Hematopoietic multipotent progenitor cell treated with erythropoietin and hydrocortisone succinate and interleukin-3 and kit ligand, for 6 days (in vitro differentiated cells): ENCODE measurements around the gene PLEKHM2.
A peak's percentile ranks its signal among the peaks of the same experiment; 100 is the strongest.

Experiments used
- DNase-seq: peaks from one replicate; pipeline ENCODE4 v3.0.0-alpha.2; 2015

PLEKHM2 gene

DNA sequence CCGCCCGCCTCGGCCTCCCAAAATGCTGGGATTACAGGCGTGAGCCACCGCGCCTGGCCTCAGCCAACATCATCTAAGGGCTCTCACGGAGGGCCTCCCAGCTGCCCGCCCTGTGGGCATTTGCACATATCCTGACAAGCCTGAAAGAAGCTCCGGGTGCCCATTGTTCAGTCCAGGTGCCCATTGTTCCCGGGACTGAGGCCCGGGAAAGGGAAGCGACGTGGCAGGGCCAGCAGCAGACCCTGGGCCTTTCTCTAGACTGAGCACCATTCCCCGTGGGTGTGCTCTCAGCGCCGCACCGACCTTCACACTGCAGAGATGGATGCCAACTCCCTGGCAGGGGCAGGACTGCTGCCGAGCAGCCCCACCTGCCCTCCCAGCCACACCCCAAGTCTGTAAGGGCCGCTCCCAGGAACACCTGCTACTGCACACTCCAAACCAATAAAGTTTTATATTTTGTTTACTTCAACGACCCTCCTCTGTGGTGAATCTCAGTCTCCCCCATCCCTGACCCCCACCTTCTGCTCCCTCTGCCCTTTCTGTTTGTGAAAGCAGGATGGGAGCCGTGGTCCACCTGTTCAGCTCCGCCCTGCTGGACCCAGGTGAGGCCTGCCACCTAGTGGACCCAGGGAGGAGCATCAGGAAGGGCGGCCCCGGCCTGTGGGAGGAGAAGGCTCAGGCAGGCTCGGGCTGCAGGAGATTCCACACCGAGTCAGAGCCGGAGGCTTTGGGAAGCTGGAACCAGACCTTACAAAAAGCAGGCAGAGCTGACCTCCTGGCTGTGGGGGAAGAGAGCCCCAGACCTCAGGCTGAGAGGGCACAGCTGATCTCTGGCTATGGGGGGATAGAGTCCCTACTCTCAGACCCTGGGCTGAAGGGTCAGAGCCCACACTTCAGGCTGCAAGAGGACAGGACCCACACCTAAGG is 57.1 kb downstream of the PLEKHM2 start:
- DNase-seq: peak; percentile 78

DNA sequence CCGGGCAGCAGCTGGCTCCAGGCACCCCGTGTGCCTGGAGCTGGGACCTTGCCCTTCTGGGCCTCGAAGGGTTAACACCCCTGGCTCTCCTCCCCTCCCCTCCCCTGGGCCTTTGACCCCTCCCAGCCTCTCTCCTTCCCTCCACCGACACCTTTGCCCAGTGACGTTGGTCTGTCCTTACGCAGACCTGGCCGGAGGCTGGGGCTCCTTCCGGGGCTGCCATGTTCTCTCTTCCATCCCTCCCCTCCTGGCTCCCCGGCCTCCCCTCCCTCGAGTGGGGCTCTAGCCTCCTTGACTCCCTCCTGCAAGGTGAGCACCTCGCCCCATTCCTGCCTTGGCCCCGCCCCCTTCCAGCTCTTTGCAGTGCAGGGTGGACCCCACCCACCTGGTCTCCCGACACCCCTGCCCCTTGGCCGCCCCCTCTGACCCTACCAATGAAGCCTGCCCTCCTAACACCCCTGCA is 58.2 kb downstream of the PLEKHM2 start, which contains the start of gene TMEM82:
Gene TMEM82 (plus strand): TSS at position 161 of the 463 bp plus-strand sequence. CDS start 61 bp downstream, at position 222.
- no peak for DNase-seq

DNA sequence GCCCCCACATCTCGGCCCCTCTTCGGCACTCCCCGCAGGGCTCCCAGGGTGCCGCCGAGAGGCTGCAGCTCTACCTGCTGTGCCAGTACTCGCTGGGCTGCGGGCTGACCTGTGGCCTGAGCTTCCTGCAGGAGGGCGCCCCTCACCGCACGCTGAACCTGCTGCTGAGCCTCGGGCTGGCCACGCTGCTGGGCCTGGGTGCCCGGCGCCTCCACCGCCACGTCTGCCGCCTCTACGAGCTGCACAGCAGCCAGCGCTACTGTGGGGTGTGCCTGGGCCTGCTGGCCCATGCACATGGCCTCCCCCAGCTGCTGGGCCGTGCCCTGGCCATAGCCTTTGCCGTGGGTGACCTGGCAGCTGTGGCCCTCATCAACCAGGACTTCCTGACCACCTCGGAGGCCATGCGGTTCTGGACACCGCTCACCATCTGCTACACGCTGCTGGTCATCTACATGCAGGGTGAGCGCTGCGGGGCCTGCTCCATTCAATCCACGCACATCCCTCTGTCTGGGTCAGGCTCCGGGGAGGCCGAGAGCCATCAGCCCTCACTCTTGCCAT is 60.1 kb downstream of the PLEKHM2 start:
- DNase-seq: no peak

DNA sequence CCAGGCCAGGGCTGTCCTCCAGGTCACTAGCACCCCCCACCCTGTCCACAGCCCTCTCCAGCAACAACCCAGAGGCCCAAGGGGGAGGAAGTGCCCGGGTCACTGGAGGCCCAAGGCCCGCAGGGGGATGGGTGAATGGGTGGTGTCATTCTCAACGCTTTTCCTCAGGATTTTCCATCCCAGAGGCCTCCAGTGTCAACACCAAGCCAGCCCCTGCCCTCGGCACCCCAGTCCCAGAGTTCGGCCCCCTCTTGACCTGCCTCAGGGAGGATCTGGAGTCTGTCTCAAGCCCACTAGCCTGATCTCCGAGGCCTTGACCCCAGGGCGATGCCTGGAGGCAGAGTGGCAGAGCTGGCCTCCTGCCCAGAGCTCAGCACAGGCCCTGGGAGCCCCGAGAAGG is 63.3 kb downstream of the PLEKHM2 start:
- no peak for DNase-seq

DNA sequence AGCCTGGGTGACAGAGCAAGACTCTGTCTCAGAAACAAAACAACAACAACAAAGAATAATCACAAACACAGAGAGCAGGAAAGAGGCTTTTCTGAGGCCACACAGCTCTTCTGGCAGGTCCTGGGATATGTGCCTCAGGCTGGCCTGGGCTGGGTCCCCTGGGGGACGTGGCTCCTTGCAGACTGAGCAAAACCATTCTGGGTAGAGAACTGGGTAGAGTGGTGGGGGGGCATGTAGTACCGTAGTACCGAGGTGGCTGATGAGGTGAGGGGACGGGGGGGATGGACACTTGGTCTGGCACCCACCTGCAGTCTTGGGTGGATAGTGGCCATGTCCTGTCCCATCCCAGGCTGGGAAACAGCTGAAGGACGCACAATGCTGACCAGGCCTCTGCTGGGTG is 64.1 kb downstream of the PLEKHM2 start:
- no peak for DNase-seq

DNA sequence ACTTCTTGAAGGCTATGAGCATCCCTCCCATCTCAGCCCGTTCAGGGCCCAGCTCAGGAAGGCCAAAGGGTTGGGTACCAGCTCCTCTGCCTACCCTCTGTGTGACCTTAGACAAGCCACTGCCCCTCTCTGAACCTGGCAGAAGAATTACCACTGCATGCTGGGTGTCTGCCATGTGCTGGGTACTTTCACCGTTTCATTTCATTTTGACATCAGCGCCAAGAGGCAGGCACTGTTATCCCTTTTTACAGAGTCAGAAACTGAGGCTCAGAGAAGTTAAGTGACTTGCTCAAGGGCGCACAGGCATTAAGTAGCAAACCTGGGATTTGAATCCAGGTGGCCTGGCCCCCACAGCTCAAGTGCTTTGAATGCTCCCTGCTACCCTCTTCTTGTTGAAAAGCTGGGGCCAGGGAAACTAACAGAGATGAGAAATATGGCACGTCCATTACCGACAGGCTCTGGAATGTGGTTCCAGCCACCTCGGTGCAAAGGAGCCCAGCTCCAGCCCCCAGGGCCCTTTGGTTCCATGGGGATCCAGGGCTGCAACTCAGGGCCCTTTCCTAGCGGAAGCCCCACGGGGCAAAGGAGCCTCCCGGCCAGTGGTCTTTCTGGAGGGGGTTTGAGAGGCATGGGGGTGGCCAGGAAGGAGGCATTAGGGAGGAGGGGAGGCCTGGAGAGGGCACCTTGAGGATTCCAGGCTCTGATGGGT is 64.7 kb downstream of the PLEKHM2 start:
- DNase-seq: no peak

DNA sequence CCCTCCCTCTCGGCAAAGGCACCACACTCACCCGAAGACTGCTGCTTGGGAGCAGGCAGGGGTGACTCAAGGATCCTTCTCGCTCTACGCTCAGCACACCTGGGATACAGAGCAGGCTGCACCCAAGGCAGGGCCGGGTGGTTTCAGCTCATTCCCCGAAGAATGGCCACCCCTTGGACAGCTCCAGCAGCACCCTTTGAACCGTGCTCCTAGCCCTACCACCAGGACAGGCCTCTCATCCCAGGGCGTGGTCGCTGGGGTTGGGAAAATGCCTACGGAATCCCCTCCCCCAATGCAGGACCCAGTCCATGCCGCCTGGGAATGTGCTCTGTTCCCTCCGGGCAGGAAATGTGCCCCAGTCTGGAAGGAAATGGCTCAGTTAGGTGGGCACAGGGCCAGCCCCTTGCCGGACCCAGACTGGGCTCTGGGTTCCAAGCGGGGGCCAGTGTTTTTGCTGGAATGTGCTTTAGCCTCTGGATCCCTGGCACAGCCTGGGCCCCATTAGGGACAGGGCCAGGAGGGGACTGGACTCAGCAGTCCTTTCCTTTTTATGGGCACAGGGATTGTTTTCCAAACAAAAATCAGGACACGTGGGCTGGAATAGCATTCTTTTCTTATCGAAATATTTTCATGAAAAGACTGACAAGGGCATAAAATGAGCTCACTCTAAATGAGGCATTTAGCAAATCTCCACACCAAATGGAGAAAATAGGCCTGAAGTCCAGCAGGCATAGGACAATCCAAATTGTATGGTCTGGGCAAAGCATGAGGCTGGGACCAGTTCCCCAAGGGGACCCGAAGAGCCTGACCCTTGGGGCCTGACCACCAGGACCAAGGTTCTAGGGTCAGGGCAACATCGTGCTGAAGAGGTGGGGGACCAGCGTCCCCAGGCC is 65.5 kb downstream of the PLEKHM2 start:
- no peak for DNase-seq

DNA sequence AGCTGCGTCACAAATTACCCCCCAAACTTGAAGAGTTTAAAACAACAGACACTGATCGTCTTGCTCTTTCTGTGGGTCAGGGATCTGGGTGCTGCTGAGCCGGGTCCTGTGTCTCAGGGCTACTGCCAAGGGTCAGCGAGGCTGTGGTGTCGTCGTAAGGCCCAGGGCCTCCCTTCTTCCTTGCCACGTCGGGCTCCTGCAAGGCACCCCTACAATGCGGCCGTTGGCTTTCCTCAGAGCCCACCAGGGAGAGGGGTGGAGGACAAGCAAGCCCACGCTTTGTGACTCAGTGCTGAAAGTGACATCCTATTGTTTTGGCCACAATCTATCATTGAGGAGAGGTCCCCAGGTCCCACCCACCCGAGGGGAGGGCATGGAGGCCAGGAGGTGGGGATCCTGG is 66.8 kb downstream of the PLEKHM2 start:
- DNase-seq: no peak

DNA sequence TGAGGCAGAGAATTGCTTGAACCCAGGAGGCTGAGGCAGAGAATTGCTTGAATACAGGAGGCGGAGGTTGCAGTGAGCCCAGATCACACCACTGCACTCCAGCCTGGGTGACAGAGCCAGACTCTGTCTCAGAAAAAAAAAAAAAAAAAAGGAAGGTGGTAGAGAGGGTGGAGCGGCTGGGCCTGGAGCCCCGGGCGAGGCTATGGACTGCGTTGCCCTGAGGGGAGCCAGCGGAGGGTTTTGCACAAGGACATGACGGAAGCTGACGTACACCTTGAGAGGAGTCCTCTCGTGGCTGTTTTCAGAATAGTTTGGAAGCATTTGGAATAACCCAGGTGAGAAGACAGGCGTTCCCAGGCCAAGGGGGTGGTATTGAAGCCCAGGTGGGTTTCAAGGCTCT is 67.6 kb downstream of the PLEKHM2 start:
- no peak for DNase-seq

DNA sequence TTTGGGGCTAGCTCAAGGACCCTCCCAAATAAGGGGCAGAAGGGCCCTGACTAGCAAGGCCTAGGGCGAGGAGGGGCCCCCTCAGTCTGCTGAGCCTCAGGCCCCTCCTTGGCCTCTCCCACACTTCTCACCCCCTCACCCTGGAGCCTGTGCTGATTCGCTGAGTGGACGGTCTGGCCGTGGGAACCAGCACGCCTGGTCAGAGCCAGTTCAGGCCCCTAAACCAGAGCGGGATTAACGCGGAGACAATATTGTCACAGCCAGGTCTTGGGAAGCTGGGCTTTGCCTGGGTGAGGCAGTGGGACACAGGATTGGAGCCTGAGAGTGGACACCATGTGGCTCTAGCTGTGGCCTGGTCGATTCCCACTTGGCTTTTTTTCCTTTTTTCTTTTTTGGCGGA is 69.7 kb downstream of the PLEKHM2 start:
- DNase-seq: no peak

DNA sequence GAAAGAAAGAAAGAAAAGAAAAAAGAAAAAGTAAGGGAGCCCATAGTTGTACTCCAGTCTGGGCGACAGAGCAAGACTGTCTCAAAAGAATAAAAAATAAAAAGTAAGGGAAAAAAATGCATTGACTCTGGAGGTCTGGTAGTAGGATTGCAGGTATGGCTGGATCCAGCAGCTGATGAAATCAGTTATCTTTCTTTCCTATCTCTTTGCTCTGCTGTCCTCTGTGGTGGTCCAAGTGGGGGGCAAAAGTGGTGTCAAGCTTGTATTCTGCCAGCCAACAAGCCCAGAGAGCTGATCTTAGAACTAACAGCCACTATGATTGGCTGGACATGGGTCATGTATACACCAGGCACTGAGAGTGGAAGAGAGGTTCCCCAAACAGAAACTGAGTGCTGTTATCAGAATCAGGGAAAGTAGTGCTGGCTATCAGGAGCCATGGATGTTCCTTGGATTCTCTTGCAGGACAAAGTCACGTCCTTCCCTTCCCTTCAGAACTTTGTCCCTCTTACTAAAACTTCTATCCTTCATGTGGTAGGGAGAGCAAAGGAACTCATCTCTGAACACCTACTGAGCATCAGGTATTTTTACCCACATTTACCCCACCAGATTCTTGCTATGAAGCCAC is 71.0 kb downstream of the PLEKHM2 start:
- no peak for DNase-seq

DNA sequence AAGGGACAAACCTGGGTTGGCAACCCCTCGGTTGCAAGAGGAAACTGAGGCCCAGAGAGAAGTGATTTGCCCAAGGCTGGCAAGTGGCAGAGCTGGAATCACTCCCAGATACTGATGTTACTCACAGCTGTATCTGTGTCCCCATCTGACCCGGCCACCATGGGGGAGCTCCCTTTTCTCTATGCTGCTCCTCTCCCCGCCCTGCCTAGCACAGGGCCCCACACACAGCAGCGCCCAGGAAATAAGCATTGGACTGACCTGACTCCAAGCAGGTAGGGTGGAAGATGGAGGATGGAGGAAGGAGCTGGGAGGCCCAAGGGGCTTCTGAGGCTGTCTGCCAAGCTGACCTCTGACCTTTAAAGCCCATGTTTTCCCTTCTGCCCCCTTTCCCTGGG is 71.5 kb downstream of the PLEKHM2 start:
- peak; percentile 38 for DNase-seq

DNA sequence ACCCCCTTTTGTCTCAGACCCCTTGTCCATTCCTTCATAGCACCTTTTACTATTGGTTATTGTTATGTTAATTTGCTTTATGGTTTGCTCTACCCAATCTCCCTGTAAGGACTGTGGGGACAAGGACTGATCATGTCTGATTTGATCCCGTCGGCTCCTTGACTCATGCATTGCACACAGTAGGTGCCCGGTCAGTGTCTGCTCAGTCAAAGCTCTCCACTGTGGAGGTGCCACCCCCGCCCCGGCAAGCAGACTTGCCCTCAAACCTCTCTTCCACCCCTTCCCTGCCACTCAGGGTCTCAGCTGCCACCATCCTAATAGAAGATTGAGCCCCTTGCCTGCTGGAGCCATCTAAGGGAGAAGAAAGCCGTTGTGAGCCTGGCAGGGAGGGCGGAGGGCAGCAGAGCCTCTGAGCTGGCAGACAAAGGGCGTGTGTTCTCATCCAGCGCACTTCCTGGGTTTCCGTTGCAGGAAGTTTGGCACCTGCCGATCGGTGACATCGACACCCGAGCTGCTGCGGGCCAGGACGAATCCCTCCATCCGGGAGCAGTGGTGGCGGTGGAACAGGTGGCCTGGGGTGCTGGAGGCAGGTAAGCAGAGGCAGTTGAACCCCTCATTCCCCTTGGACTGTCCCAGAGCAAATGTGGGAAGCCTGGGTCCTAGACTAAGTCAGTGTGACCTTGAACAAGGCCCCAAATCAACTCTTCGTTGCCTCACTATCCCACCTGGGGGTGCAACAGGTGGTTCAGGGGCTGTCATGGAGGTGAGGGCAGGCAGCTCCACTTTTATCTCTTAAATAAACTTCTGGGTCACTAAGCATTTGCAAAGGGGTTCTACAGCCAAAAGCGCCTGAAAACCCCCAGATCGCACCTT is 72.3 kb downstream of the PLEKHM2 start:
- no peak for DNase-seq

DNA sequence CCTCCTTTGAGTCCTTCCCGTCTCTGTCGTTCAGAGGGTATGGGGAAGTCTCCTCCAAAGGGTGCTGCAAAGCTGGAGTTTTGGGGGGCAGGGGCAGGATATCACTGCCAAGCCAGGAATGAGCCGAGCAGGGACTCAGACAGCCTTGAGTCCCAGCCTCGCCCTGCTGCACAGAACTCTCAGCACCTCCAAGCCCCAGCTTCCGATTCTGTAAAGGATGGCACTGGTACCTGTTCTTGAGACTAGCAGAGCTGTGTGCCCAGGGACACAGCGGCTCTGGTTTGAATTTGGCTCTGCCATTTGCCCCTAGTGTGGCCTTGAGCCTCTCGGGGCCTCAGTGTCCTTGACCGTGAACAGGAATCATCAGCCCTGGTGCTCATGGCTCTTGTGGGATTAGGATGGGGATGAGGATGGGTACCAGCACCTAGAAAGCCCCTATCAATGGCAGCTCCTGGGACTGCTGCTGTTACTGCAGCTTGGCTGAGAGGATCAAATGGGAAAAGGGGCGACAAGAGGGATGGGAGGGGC is 73.0 kb downstream of the PLEKHM2 start:
- no peak for DNase-seq

DNA sequence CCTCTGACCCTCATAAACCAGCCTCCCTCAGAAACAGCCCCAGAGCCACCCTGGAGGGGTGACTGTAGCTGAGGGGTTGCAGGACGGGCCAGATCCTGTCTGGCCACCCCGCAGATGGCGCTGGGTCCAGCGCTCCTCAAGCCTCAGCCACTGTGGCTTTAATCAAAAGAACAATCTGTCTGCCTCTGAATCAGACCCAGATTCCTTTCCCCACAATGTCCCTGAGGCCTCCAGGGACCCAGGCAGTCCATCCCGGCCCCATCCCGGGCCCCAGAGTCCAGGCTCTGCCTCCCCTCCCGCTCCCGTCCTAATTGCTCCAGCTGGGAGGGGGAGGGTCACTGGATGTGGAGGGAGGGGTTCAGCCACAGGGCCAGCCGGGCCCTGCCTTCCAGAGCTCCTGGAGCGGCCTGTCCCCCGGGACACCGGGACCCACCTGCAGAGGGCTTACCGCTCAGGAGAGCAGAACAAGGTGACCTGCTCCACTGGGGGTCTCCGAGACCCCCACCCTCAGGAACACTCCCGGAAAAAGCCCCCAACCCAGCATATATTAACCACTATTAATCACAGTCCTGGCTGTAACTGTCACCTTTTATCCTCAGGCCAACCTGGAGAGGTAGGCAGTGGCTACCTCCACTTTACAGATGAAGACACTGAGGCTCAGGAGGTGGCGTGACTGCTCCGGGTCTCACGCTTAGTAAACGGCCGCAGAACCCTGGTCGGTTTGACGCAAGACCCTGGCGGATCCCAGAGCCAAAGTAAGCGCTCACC is 73.6 kb downstream of the PLEKHM2 start:
- no peak for DNase-seq

DNA sequence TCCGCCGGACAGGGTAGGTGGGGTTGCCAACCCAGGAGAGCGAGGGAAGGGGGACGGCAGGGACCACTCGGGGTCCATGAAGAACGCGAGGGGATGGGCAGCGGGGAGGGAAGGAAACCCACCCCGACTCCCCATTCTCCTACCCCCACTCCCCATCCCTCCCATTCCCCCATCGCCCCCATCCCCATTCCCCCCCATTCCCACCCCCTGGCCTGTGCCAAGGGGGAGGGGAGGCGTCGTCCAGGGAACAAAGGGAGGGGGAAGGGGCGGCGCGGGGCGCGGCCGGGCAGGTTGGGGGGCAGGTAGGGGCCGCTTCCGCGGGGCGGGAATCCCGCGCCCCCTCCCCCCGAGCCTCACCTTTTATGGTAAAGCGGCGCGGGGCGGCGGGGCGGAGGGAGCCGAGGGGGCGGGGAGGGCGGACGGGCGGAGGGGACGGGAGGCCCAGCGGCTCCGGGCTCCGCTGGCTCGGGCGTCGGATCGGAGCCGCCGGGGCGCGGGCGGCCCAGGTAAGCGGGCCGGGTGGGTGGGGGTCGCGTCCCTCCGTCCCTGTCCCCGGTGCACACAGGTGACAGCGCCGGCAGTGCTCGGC is 74.3 kb downstream of the PLEKHM2 start, which contains the start of gene FBLIM1:
Gene FBLIM1 (plus strand): TSS at position 453 of the 589 bp plus-strand sequence. CDS start 6,189 bp downstream, outside the sequence.
- DNase-seq: no peak

DNA sequence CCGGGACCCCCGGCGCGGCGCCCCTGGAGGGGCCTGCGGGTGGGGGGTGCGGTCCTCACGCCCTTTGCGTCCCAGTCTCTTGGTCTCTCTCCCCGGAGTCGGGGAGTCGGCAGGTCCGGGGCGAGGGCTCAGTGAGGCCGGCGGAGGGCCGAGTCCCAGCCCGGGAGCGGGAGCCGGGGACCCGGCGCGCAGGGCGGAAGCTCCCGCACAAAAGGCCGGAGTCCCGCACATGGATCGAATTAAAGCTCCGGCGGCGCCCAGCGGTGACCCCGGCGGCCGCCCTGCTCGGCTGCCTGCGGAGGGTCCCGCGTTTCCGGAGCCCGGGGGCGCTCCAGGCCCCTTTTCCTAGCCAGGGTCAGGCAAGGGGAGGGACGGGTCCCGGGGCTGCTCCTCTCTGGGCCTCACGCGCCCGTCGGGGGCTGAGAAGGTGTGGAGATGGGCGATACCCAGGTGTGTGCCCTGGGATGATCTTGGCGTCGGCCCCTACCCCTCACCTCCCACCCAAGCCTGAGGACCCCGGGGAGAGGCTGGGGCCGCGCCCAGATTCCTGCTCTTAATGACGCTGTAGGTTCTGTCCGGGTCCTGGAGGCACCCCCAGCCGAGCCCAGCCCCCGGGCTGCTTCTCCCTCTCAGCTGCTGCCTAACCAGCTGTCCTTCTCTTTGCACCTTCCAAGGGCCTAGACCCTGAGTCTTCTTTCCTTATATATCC is 75.0 kb downstream of the PLEKHM2 start:
- no peak for DNase-seq

DNA sequence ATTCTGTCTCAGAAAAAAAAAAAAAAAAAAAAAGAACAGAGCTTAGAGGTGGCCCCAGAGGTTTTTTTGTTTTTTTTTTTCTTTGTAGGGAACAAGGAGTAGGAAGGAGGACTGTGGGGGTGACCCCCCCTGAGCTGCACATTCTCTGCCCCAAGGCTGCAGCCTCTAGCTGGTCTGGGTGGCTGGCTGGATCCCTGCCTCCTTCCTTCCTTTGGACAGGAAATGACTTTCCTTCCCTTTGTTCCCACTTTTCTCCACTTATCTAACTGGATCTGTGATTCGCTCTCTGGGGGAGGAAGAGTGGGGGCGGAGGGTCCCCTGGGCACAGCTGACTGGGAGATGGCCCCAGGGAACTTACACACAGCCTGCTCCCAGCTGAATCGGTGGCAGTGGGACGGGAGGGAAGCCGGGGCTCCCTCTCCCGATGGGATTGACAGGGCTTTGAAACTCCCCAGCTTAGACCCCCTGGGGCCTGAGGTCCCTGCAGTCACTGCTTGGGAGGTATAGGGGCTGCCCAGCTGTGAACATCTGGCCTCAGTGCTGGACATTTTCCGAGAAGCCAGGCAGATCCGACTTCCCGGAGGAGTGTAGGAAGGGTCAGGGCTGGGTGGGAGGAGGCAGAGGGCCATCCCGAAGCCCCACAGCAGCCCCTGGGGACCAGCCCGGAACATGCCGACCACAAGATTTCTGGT is 76.5 kb downstream of the PLEKHM2 start:
- no peak for DNase-seq
